ENCODE measurements around the gene GART.

GART gene

GRCh38 chr21:33458861-33459260 lies 83.1 kb downstream of the GART start:
- DNase-seq = no peak

- DNase-seq = no peak
Measured at GRCh38 chr21:33455686-33456446, 86.1 kb downstream of the GART start.

Measured in stimulated activated CD4-positive, alpha-beta T cell treated with anti-CD3 and anti-CD28 coated beads, Interleukin-2, amount 100 ng/mL, for 48 hours (primary cell).